ENCODE data around the gene PGBD2. TPM values are rescaled to one million over a fixed set of nuclear protein-coding genes. Genes with fewer than 3 reads are reported as not detected.

The PGBD2 gene
- total RNA-seq, result 1 to 10 TPM; 6.3 to 7.7 TPM

- ATAC-seq (peak; percentile 88), DNase-seq (peak; percentile 95)
- Mint-ChIP-seq H3K9me3 (ENCODE audit: low read depth) (no peaks in the 10 kb centered on the region), H3K4me3 (peak within 1 kb of the TSS; percentile 83), H3K4me1 (peaks cover 45% of the 10 kb centered on the region), H3K27ac (peak within 1 kb of the TSS; percentile 97), H3K36me3 (peaks cover 2% of the 10 kb centered on the region), H3K27me3 (peaks cover 8% of the 10 kb centered on the region)
- CTCF ChIA-PET, result interaction anchor here (0.7 to 1.9 kb wide), 5 partner anchors 32 to 80 kb away, joined by 3 to 10 read pairs (median 4); partner anchors contain the start of genes SH3BP5L and ZNF692
These were observed at the start of gene PGBD2 for GRCh38 chr1:248906009-248906752. Gene PGBD2 (plus strand): TSS chr1:248906235. CDS start chr1:248913863, 7,628 bp downstream.

GRCh38 chr1:248857201-248857600, 48.8 kb upstream of the PGBD2 start:
- H3K9me3 Mint-ChIP-seq (ENCODE audit: low read depth), result no peaks in the 10 kb centered on the region
- H3K27me3 Mint-ChIP-seq, result no peaks in the 10 kb centered on the region
- H3K4me3 Mint-ChIP-seq, result peak overlapping the region; percentile 86
- CTCF ChIA-PET, result interaction anchor here (3.2 to 4.0 kb wide), 2 partner anchors 19 to 29 kb away, joined by 13 to 37 read pairs; partner anchors contain the start of gene ZNF672
- H3K27ac Mint-ChIP-seq, result peak overlapping the region; percentile 94
- peaks cover 14% of the 10 kb centered on the region for H3K36me3 Mint-ChIP-seq
- ATAC-seq (no peak), DNase-seq (no peak)
- peaks cover 24% of the 10 kb centered on the region for H3K4me1 Mint-ChIP-seq

- no peak for DNase-seq
- Mint-ChIP-seq H3K36me3 (peaks cover 14% of the 10 kb centered on the region), H3K4me1 (peaks cover 29% of the 10 kb centered on the region), H3K4me3 (peak overlapping the region; percentile 86), H3K9me3 (ENCODE audit: low read depth) (no peaks in the 10 kb centered on the region), H3K27me3 (no peaks in the 10 kb centered on the region), H3K27ac (peak overlapping the region; percentile 94)
- CTCF ChIA-PET, result interaction anchor here (0.8 to 4.0 kb wide), 11 partner anchors 10 to 69 kb away, joined by 3 to 37 read pairs (median 6); partner anchors contain the start of genes PGBD2, SH3BP5L and ZNF672
- no peak for ATAC-seq
These were observed 48.3 kb upstream of the PGBD2 start for GRCh38 chr1:248857749-248858095.

- Mint-ChIP-seq H3K9me3 (ENCODE audit: low read depth) (no peaks in the 10 kb centered on the region), H3K4me3 (peak overlapping the region; percentile 86), H3K27me3 (no peaks in the 10 kb centered on the region), H3K4me1 (peaks cover 31% of the 10 kb centered on the region), H3K27ac (peak overlapping the region; percentile 94), H3K36me3 (peaks cover 14% of the 10 kb centered on the region)
- CTCF ChIA-PET, result interaction anchor here (0.8 to 4.0 kb wide), 14 partner anchors 9 to 68 kb away, joined by 3 to 37 read pairs (median 6); partner anchors contain the start of genes PGBD2, SH3BP5L and ZNF672
- DNase-seq, result peak; percentile 60
- peak; percentile 40 for ATAC-seq
These were observed 47.7 kb upstream of the PGBD2 start for GRCh38 chr1:248858096-248858890.

- Mint-ChIP-seq H3K4me3 (peak within 1 kb of the TSS; percentile 86), H3K9me3 (ENCODE audit: low read depth) (no peaks in the 10 kb centered on the region), H3K27ac (peak within 1 kb of the TSS; percentile 94), H3K36me3 (peaks cover 10% of the 10 kb centered on the region), H3K4me1 (peaks cover 38% of the 10 kb centered on the region), H3K27me3 (no peaks in the 10 kb centered on the region)
- ATAC-seq (peak; percentile 86), DNase-seq (peak; percentile 98)
- CTCF ChIA-PET, result interaction anchor here (0.8 to 4.0 kb wide), 13 partner anchors 8 to 67 kb away, joined by 3 to 37 read pairs (median 6); partner anchors contain the start of genes PGBD2, SH3BP5L and ZNF672
These were observed 46.8 kb upstream of the PGBD2 start, which contains the start of gene ZNF692 for GRCh38 chr1:248858891-248859889. Gene ZNF692 (minus strand): TSS chr1:248859085. CDS start chr1:248858309, 776 bp downstream.

GRCh38 chr1:248860007-248860406, 46.0 kb upstream of the PGBD2 start:
- Mint-ChIP-seq H3K9me3 (ENCODE audit: low read depth) (no peaks in the 10 kb centered on the region), H3K27ac (peak overlapping the region; percentile 94), H3K4me3 (peak overlapping the region; percentile 86), H3K4me1 (peaks cover 39% of the 10 kb centered on the region), H3K36me3 (peaks cover 6% of the 10 kb centered on the region), H3K27me3 (no peaks in the 10 kb centered on the region)
- no peak for ATAC-seq
- CTCF ChIA-PET, result interaction anchor here (1.5 to 3.2 kb wide), 6 partner anchors 13 to 46 kb away, joined by 5 to 22 read pairs (median 12); partner anchors contain the start of gene PGBD2
- DNase-seq, result no peak

- H3K4me3 Mint-ChIP-seq, result no peak overlapping the region
- ATAC-seq, result no peak
- no peak overlapping the region for H3K27ac Mint-ChIP-seq
- no peaks in the 10 kb centered on the region for H3K36me3 Mint-ChIP-seq
- no peaks in the 10 kb centered on the region for H3K9me3 Mint-ChIP-seq (ENCODE audit: low read depth)
- CTCF ChIA-PET, result interaction anchor here (1.3 to 2.3 kb wide), 2 partner anchors 12 to 24 kb away, joined by 4 to 8 read pairs; no protein-coding TSS in a partner anchor
- DNase-seq, result no peak
- H3K4me1 Mint-ChIP-seq, result peaks cover 39% of the 10 kb centered on the region
- H3K27me3 Mint-ChIP-seq, result no peaks in the 10 kb centered on the region
These were observed 44.4 kb upstream of the PGBD2 start for GRCh38 chr1:248861616-248862015.

GRCh38 chr1:248862695-248862997, 43.4 kb upstream of the PGBD2 start:
- ATAC-seq, result peak; percentile 12
- H3K36me3 Mint-ChIP-seq, result no peaks in the 10 kb centered on the region
- peak overlapping the region; percentile 86 for H3K4me3 Mint-ChIP-seq
- CTCF ChIA-PET, result interaction anchor here (1.2 to 2.3 kb wide), 4 partner anchors 11 to 40 kb away, joined by 4 to 8 read pairs (median 6); partner anchors contain the start of gene SH3BP5L
- no peak for DNase-seq
- no peaks in the 10 kb centered on the region for H3K9me3 Mint-ChIP-seq (ENCODE audit: low read depth)
- no peaks in the 10 kb centered on the region for H3K27me3 Mint-ChIP-seq
- H3K4me1 Mint-ChIP-seq, result peaks cover 35% of the 10 kb centered on the region
- H3K27ac Mint-ChIP-seq, result peak overlapping the region; percentile 83

- Mint-ChIP-seq H3K27me3 (no peaks in the 10 kb centered on the region), H3K4me3 (peak overlapping the region; percentile 86), H3K4me1 (peaks cover 34% of the 10 kb centered on the region), H3K9me3 (ENCODE audit: low read depth) (no peaks in the 10 kb centered on the region), H3K36me3 (no peaks in the 10 kb centered on the region), H3K27ac (peak overlapping the region; percentile 83)
- DNase-seq (peak; percentile 89), ATAC-seq (peak; percentile 74)
- CTCF ChIA-PET, result interaction anchor here (1.2 to 2.3 kb wide), 3 partner anchors 11 to 40 kb away, joined by 4 to 8 read pairs (median 7); partner anchors contain the start of gene SH3BP5L
These were observed 42.8 kb upstream of the PGBD2 start for GRCh38 chr1:248862998-248863881.

GRCh38 chr1:248871837-248872401, 34.1 kb upstream of the PGBD2 start:
- CTCF ChIA-PET, result interaction anchor here (1.4 to 1.8 kb wide), 2 partner anchors 13 to 54 kb away, joined by 4 to 15 read pairs; partner anchors contain the start of gene ZNF692
- H3K4me3 Mint-ChIP-seq, result peak overlapping the region; percentile 2
- no peak for ATAC-seq
- H3K27me3 Mint-ChIP-seq, result peaks cover 10% of the 10 kb centered on the region
- no peak for DNase-seq
- H3K9me3 Mint-ChIP-seq (ENCODE audit: low read depth), result no peaks in the 10 kb centered on the region
- no peak overlapping the region for H3K27ac Mint-ChIP-seq
- peaks cover 21% of the 10 kb centered on the region for H3K4me1 Mint-ChIP-seq
- H3K36me3 Mint-ChIP-seq, result no peaks in the 10 kb centered on the region

- ATAC-seq, result peak; percentile 43
- CTCF ChIA-PET, result interaction anchor here (1.2 to 2.2 kb wide), 5 partner anchors 11 to 53 kb away, joined by 4 to 15 read pairs (median 6); partner anchors contain the start of gene ZNF692
- Mint-ChIP-seq H3K27ac (peak overlapping the region; percentile 85), H3K4me3 (peak overlapping the region; percentile 91), H3K36me3 (no peaks in the 10 kb centered on the region), H3K27me3 (peaks cover 10% of the 10 kb centered on the region), H3K4me1 (peaks cover 21% of the 10 kb centered on the region), H3K9me3 (ENCODE audit: low read depth) (no peaks in the 10 kb centered on the region)
- DNase-seq, result peak; percentile 69
These were observed 33.2 kb upstream of the PGBD2 start for GRCh38 chr1:248872752-248873408.
